ENCODE results near the gene ACAD9. TPM values are rescaled to one million over a fixed set of nuclear protein-coding genes. Genes with fewer than 3 reads are reported as not detected.
"Not testable (repeated sequence)": the region's sequence is repeated elsewhere in the genome, so short reads cannot be mapped to it uniquely, and the experiment has no call there.

Gene ACAD9
- 64.3 and 66.9 TPM in 2 replicates for total RNA-seq

GRCh38 chr3:128879125-128879969 is at the start of gene ACAD9:
ACAD9 (plus strand) TSS chr3:128879620; CDS start chr3:128879692, 72 bp downstream.
- intact Hi-C loops (cut with micrococcal nuclease), result loop anchor here (1.0 to 5.0 kb wide), 11 partner anchors 33 to 1013 kb away; partner anchors contain the start of genes COPG1, IFT122, RAB7A and RPN1

- intact Hi-C loops (cut with micrococcal nuclease), result not testable (repeated sequence)
Measured at GRCh38 chr3:128829925-128830625, 49.3 kb upstream of the ACAD9 start.

GRCh38 chr3:128830762-128831161 is 48.7 kb upstream of the ACAD9 start:
- intact Hi-C loops (cut with micrococcal nuclease), result not testable (repeated sequence)

DNA sequence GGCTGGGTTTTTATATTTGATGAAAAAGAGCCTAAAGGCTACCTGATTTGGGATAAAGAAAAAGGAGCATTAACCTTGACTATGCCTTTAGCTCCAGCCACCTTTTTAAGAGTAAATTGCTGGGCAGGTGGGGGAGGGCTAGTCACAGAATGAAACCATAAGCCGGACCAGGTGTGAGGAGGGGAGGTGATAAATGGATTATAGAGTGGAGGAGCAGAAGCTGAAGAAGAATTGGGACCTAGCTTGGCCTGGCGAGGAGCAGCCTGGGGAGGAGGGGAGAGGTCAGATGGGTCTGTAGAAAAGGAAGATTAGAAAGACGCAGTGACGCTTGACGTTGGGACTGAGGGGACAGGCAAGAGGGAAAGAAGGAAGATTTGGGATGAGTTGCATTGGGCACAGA is 46.4 kb upstream of the ACAD9 start:
- intact Hi-C loops (cut with micrococcal nuclease), result not testable (repeated sequence)

DNA sequence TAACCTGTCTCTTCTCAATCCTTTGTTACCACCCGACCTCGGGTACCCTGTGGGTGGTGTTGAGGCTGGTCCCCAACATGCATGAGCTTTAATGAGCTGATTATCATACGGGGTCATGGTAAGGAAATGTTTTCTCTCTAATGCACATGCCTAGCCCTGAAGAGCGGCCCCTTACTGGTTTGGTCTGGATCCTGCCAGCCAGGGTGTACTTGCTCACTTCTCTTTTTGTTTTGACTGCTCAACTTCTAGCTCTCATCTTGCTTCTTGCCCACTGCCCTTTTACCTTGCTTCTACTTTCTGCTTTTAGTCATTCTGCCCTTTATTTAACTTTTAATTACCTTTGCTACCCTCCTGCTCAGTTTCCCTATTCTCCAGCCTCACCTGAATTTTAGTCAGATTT is 44.3 kb upstream of the ACAD9 start:
- intact Hi-C loops (cut with micrococcal nuclease), result no loop called here

- intact Hi-C loops (cut with micrococcal nuclease), result no loop called here
Measured at GRCh38 chr3:128841926-128842920, 37.2 kb upstream of the ACAD9 start.

DNA sequence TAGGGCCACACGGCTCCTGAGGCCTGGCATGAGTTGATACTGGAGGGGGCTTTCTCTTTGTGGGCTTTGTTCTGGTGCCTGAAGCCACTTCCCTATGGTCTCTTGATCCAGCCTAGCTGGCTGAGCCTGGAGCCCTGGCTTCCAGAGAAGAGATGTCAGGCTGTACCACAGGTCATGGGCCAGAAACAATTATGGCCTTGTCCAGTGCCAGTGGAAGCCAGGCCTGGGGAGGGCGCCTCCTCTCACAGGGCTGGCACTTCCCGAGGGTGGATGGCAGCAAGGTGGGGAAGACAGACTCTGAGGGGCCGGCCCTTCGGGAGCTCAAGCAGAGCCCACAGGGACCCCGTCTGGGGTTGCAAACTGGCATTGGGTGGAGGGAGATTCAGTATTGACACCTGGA is 34.9 kb upstream of the ACAD9 start:
- intact Hi-C loops (cut with micrococcal nuclease), result loop anchor here (2.0 kb wide), 1 partner anchor 118 kb away; the partner anchor contains the start of gene RAB7A

DNA sequence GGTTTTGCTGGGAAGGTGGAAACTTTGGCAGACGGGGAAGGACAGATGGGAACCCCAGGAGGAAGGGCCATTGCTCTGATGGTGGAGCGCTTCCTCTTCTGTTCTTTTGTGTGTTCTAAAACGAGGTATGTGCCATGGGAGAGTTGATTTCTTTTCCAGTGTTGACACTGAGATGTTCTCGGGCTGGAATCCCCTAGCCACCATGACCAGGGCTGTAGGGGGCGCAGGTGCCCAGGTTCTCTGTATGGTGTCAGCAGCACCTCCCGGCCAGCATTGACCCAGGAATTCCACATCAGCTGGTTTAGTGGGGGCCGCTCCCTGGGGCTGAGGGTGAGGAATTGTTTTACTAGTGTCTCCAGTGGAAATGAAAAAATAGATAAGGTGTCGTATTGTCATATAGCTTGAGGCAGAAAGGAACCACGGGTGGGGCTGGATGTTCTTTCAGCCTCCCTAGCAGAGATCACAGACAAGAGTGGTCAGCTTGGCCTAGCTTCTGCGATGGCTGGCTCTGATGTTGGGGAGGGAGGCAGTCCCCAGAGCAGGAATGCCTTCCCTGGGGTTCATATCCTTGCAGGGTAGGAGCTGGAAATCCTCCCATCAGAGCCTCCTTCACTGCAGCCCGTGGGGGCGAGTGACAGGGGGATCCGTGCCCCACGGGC is 34.2 kb upstream of the ACAD9 start:
- intact Hi-C loops (cut with micrococcal nuclease), result loop anchor here (1.0 to 5.0 kb wide), 3 partner anchors 43 to 165 kb away; partner anchors contain the start of gene RAB7A

- intact Hi-C loops (cut with micrococcal nuclease), result loop anchor here (1.0 to 5.0 kb wide), 6 partner anchors 33 to 229 kb away; partner anchors contain the start of genes ACAD9, RAB7A and RPN1
Measured at GRCh38 chr3:128845778-128846485, 33.5 kb upstream of the ACAD9 start.

DNA sequence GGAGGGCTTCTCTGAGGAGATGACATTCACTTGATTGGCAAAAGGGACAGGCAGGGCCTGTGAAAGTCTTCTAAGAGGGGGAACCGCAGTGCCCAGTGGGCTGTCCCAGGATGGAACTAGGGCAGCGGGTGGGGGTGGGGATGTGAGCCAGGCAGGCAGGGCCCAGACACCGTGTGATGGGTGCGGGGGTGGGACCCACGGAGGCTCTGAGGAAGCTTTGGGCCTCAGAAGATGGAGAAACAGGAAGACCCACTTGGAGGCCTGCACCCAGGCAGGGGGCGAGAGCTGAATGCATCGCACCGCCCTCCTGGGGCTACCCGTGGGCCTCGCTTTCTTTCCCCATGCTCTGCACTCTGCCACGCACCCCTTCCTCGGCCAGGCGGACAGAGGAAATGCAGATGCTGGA is 32.9 kb upstream of the ACAD9 start:
- intact Hi-C loops (cut with micrococcal nuclease), result loop anchor here (1.0 to 5.0 kb wide), 4 partner anchors 32 to 229 kb away; partner anchors contain the start of genes ACAD9 and RPN1

- intact Hi-C loops (cut with micrococcal nuclease), result loop anchor here (2.0 to 5.0 kb wide), 2 partner anchors 31 to 46 kb away; partner anchors contain the start of gene ACAD9
Measured at GRCh38 chr3:128847666-128848370, 31.6 kb upstream of the ACAD9 start.

DNA sequence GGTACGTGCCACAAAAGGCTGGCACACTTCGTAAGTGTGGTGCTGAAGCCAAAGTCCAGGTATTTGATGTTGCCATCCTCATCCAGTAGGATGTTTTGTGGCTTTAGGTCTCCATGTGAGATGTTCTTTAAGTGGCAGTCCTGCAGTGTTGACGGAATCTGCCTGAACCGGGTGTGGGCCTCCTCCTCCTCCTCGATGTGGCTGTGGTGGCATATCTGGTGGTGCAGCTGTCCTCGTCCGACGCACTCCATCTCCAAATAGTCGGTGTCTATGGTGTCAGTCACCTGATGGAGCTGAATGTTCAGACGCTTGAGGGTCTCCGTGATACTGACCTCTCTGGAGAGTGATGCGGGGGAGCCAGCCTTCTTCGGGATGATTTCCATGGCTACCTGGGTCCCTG is 30.5 kb upstream of the ACAD9 start:
- intact Hi-C loops (cut with micrococcal nuclease), result loop anchor here (5.0 kb wide), 1 partner anchor 47 kb away; no protein-coding TSS in a partner anchor

DNA sequence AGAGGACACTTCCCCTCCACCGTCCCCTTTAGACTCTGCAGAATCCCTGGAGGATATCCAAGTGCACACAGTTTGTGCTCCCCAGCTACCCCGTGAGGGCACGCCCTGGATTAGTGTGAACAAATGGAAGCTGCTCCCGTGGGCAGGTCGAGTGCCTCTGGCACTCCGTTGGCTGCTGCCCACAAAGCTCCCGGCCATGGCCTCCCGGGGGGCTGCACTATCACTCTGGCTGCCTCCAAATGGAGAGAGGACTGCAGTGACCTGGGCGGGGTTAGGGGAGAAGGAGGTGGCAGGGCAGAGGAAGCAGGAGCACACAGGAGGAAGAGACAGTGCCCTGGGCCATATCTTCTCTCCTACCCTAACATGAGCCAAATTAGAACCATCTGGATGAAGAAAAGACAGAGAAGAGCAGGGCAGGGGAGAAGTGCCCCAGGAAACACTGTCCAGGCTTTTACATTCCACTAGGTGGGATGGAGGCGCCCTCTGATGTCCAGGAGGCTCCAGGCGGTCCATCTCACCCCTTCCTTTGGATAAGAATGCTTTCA is 29.4 kb upstream of the ACAD9 start:
- intact Hi-C loops (cut with micrococcal nuclease), result loop anchor here (5.0 kb wide), 1 partner anchor 48 kb away; no protein-coding TSS in a partner anchor

DNA sequence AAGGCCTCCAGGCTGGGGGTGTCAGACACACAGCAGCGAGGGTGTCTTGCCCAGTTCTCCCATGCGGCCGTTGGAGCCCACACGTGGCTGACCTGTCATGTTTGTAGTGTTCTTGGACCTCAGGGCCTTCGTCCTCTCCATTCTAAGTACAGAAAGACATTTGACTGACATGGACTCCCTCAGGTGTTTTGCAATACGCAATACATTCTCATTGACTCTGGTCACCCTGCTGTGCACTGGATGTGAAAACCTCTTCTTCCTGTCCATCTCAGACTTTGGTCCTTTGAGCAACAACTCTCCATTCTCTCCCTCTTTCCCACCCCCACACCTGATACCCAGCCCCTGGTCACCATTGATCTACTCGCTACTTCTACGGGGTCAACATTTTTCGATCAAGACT is 28.9 kb upstream of the ACAD9 start:
- intact Hi-C loops (cut with micrococcal nuclease), result no loop called here

GRCh38 chr3:128851601-128852000 is 27.8 kb upstream of the ACAD9 start:
- intact Hi-C loops (cut with micrococcal nuclease), result no loop called here

- intact Hi-C loops (cut with micrococcal nuclease), result no loop called here
Measured at GRCh38 chr3:128853826-128854225, 25.6 kb upstream of the ACAD9 start.

DNA sequence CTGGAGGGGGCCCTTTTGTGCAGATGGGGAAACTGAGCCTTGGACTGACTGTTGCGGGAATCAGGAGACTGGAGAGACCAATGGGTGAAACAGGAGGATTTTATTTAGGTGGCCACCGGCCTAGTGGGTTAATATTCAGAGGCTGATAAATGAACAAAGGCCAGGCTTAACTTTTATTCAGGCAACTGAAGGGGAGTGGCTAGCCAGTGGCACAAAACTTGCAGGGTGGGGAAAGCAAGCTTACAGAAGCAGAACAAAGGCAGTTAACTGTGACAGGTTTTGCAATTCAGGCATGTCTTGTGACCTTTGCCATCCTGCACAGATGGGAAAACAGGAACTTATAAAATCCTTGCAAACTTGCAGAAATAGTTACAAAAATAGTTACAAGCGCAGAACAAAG is 24.9 kb upstream of the ACAD9 start:
- intact Hi-C loops (cut with micrococcal nuclease), result no loop called here

DNA sequence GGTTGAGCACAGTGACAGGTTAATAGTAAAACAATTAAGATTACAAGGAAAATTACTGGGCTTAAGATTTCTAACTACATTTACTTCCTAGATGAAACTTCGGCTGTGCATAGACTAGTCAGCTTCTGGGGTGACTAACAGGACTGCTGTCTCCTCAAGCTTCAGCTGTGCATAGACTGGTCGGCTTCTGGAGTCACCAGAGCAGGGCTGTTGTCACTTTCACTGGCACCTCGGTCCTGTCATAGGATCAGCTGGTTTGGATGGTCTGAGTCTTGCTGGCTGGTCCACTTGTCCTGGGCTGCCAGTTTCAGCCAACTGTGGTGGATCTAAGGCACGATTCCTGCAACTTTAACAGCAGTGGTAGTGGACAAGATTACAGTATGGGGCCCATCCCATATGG is 23.9 kb upstream of the ACAD9 start:
- intact Hi-C loops (cut with micrococcal nuclease), result no loop called here
